Endothelial cell of umbilical vein (primary cell): ENCODE data around the gene SHROOM2.

Source experiments
- EZH2 ChIP-seq: IDR thresholded peaks from 2 replicates; pipeline ENCODE4 v1.6.1; 2012; ENCODE audit warnings: borderline replicate concordance, low read depth, mild to moderate bottlenecking, moderate library complexity, low read length, inconsistent platforms; ENCODE audit not compliant: severe bottlenecking
- POLR2AphosphoS5 ChIP-seq: IDR thresholded peaks from 2 replicates; pipeline ENCODE4 v1.6.1; 2012; ENCODE audit warnings: low read depth, mild to moderate bottlenecking, control low read depth, low read length, moderate library complexity; ENCODE audit not compliant: insufficient read depth
- TF ChIP-seq, protein P1 (sequence below), 2 donors: IDR thresholded peaks; 1 replicate in 1 of 2; 2 replicates in 1 of 2; pipeline ENCODE4 v1.5.1; 2011; ENCODE audit warnings: low read length in 2 of 2, mild to moderate bottlenecking in 2 of 2, moderate library complexity in 2 of 2, control low read depth in 1 of 2, inconsistent platforms in 1 of 2, low read depth in 1 of 2; ENCODE audit not compliant: insufficient read depth in 1 of 2; ENCODE audit errors: extremely low read depth in 1 of 2

DNA sequence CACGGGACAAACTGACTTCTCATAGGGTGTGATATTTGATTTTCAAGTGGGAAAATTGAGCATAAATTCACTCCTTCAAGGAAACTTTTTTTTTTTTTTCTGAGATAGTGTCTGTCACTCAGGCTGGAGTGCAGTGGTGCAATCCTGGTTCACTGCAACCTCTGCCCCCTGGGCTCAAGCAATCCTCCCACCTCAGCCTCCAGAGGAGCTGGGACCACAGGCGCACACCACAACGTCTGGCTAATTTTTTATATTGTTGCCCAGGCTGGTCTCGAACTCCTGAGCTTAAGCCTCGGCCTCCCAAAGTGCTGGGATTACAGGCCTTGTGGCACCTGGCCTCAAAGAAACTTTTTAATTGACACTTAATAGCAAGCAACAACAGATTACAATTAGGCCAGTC, 194.7 kb downstream of the SHROOM2 start:
- TF ChIP-seq, protein P1, sequence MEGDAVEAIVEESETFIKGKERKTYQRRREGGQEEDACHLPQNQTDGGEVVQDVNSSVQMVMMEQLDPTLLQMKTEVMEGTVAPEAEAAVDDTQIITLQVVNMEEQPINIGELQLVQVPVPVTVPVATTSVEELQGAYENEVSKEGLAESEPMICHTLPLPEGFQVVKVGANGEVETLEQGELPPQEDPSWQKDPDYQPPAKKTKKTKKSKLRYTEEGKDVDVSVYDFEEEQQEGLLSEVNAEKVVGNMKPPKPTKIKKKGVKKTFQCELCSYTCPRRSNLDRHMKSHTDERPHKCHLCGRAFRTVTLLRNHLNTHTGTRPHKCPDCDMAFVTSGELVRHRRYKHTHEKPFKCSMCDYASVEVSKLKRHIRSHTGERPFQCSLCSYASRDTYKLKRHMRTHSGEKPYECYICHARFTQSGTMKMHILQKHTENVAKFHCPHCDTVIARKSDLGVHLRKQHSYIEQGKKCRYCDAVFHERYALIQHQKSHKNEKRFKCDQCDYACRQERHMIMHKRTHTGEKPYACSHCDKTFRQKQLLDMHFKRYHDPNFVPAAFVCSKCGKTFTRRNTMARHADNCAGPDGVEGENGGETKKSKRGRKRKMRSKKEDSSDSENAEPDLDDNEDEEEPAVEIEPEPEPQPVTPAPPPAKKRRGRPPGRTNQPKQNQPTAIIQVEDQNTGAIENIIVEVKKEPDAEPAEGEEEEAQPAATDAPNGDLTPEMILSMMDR (IDR thresholded peaks at IDR 0.05; ENCODE audit: extremely low read depth in 1 of 2, insufficient read depth in 1 of 2, low read depth in 1 of 2, low read length in 2 of 2), result no peak
- no peak for TF ChIP-seq EZH2
- no peak for TF ChIP-seq POLR2AphosphoS5
